ENCODE measurements around the gene PRRT2. TPM values are rescaled to one million over a fixed set of nuclear protein-coding genes. Genes with fewer than 3 reads are reported as not detected.
"Not testable (repeated sequence)": the region's sequence is repeated elsewhere in the genome, so short reads cannot be mapped to it uniquely, and the experiment has no call there.

PRRT2 gene
- 1 to 10 TPM in 1 of 3 donors, under 1 TPM in 2; 0.56 to 3.7 (median 0.95) TPM for polyA plus RNA-seq

DNA sequence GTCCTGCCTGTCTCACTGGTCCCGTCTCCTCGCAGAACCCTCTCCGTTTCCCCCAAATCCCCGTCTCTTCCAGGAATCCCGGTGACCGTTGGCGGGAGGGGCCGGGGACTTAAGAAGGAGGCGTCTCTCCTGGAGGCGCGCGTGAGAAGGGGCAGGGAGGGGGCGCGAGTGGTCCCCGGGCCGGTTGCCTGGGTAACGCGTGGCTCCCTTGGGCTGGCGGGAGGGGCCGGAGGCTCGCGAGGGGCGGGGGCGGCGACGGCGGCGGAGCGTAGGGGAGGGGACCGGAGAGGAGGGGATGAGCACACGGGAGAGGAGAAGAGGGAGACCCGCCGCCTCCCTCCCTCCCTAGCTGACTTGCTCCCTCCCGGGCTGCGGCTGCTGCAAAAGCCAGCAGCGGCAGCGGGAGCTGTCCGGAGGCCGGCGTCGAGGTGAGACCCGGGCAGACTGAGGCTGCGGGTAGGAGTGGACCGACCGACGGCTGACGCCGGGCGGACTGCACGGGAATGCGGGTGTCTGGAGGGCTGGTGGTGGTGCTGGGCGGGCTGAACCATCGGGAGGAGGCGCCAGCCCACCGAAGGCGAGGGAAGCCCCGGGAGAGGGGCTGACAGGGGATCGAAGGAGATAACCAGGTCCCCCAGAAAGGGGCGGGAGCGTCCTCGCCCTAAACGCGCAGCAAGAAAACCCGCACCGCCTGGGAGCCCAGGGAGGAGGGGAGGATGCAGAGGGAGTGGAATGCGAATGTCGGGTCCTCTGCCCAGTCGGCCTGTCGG lies at the start of gene PRRT2:
Gene PRRT2, plus strand, starts transcription at position 298 of the 770 bp plus-strand sequence. CDS start 862 bp downstream, outside the sequence.
- WGBS, 3 donors = 4 to 5% (median 4%) methylated on average over 57 to 69 of the region's 69 CpGs
- H3K27ac ChIP-seq (ENCODE audit: low read depth, low read length) = no peak within 1 kb of the TSS

- WGBS, 3 donors = 74 to 90% (median 76%) methylated on average over 6 of the region's 6 CpGs
- no peak overlapping the region for H3K27ac ChIP-seq (ENCODE audit: low read depth, low read length)
Measured at GRCh38 chr16:29763326-29763725, 48.7 kb upstream of the PRRT2 start.

DNA sequence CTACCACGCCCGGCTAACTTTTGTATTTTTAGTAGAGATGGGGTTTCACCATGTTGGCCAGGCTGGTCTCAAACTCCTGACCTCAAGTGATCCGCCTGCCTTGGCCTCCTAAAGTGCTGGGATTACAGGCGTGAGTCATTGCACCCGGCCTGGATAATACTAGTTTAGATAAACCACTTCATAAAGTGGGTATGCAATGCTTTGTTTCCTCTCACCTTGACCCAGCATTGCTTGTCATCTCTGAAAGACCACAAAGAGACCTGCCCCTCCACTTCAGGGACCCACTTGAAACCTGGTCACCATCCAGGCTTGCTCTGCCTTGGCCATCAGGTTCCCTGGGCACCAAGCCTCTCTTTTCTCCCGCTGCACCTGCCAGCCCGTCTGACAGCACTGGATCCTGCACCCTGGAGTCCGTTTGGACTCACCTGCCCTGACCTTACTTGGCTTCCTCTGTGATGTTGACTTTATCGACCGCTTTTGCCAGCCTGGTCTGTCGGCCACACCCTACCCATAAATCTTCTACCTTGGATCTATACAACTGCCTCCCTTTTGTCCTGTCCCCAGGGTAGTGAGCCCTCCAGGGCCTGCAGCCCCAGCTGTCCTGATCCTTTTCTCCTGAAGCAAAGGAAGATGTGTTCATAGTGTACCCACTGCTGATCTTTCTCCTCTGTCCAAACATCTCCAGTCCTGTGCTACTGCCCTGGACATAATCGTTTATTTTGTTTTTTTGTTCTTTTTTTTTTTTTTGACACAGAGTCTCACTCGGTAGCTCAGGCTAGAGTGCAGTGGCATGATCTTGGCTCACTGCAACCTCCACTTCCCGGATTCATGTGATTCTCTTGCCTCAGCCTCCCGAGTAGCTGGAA lies 46.6 kb upstream of the PRRT2 start:
- WGBS, 3 donors = 31 to 78% (median 74%) methylated on average over 15 of the region's 15 CpGs
- H3K27ac ChIP-seq (ENCODE audit: low read depth, low read length) = no peak overlapping the region

DNA sequence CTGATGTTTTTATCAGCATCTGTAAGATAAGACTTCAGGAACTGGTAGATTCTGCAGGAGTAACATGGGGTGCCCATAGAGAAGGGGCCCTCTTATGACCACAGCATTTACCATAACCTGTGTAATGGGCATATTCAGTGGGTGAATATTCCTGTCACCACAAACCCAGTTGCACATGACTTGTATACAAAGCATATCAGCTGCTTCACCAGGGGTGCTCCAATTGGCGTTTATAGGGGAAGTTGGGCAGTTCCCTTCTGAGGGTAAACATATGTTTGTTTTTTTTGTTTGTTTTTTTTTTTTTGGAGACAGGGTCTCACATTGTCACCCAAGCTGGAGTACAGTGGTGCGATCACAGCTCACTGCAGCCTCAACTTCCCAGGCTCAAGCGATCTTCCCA lies 45.4 kb upstream of the PRRT2 start:
- no peak overlapping the region for H3K27ac ChIP-seq (ENCODE audit: low read depth, low read length)
- WGBS, 3 donors = 76 to 90% (median 77%) methylated on average over 3 of the region's 3 CpGs

DNA sequence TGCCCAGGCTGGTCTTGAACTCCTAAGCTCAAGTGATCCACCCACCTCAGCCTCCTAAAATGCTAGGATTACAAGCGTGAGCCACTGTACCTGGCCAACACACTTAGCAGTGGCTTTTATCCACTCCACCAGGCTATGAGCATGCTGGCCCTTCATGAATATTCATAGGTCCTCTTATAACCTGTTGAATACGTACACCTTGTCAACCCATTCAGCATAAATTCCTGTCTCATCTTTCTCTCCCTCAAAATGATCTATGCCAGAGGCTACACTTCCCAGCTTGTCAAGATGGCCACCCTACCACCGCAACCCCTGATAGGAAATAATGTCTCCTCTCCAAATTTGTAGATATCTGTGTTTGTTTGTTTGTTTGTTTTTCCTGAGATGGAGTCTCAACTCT lies 44.9 kb upstream of the PRRT2 start:
- H3K27ac ChIP-seq (ENCODE audit: low read depth, low read length) = no peak overlapping the region
- 92 to 95% (median 93%) methylated on average over 3 of the region's 3 CpGs for WGBS, 3 donors

DNA sequence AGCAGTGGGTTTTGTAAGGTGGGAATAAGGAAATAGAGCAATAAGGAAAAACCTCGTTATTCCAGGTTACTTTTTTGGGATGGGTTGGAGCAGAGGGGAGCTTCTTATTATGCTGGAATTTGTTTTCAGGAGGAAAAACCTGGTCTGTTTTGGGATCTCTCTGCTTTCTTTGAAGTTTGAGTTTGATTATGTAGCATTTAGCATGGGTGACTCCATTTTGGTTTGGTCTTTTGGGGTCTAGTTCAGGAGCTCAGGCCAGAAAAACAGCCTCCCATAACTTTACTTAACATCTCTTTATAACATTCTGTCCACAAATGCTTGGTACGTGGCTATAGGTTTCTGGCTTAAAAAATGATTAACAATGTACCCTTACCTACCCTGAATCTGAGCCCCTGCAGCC lies 42.5 kb upstream of the PRRT2 start:
- H3K27ac ChIP-seq (ENCODE audit: low read depth, low read length) = no peak overlapping the region
- 82 to 96% (median 82%) methylated on average over 2 of the region's 2 CpGs for WGBS, 3 donors

GRCh38 chr16:29770250-29770929 lies 41.6 kb upstream of the PRRT2 start:
- WGBS, 3 donors = 67 to 85% (median 67%) methylated on average over 7 of the region's 7 CpGs
- no peak overlapping the region for H3K27ac ChIP-seq (ENCODE audit: low read depth, low read length)

GRCh38 chr16:29772330-29772729 lies 39.7 kb upstream of the PRRT2 start:
- not testable (repeated sequence) for H3K27ac ChIP-seq (ENCODE audit: low read depth, low read length)
- 78 to 85% (median 82%) methylated on average over 7 of the region's 7 CpGs for WGBS, 3 donors

GRCh38 chr16:29774730-29775129 lies 37.3 kb upstream of the PRRT2 start:
- 90 to 95% (median 90%) methylated on average over 5 of the region's 5 CpGs for WGBS, 3 donors
- H3K27ac ChIP-seq (ENCODE audit: low read depth, low read length) = no peak overlapping the region

- 68 to 78% (median 70%) methylated on average over 4 of the region's 4 CpGs for whole genome bisulfite sequencing, 3 donors
- no peak overlapping the region for H3K27ac ChIP-seq (ENCODE audit: low read depth, low read length)
Measured at GRCh38 chr16:29775742-29776408, 36.1 kb upstream of the PRRT2 start.

- H3K27ac ChIP-seq (ENCODE audit: low read depth, low read length) = no peak within 1 kb of the TSS
- WGBS, 3 donors = 73 to 82% (median 77%) methylated on average over 10 of the region's 10 CpGs
Measured at GRCh38 chr16:29777576-29778350, 34.2 kb upstream of the PRRT2 start, which contains the start of gene ZG16. Gene ZG16 (plus strand): TSS chr16:29778256. CDS start chr16:29779267, 1,011 bp downstream.

GRCh38 chr16:29779474-29779873 lies 32.5 kb upstream of the PRRT2 start:
- WGBS, 3 donors = 61 to 72% (median 68%) methylated on average over 10 of the region's 10 CpGs
- H3K27ac ChIP-seq (ENCODE audit: low read depth, low read length) = no peak overlapping the region

DNA sequence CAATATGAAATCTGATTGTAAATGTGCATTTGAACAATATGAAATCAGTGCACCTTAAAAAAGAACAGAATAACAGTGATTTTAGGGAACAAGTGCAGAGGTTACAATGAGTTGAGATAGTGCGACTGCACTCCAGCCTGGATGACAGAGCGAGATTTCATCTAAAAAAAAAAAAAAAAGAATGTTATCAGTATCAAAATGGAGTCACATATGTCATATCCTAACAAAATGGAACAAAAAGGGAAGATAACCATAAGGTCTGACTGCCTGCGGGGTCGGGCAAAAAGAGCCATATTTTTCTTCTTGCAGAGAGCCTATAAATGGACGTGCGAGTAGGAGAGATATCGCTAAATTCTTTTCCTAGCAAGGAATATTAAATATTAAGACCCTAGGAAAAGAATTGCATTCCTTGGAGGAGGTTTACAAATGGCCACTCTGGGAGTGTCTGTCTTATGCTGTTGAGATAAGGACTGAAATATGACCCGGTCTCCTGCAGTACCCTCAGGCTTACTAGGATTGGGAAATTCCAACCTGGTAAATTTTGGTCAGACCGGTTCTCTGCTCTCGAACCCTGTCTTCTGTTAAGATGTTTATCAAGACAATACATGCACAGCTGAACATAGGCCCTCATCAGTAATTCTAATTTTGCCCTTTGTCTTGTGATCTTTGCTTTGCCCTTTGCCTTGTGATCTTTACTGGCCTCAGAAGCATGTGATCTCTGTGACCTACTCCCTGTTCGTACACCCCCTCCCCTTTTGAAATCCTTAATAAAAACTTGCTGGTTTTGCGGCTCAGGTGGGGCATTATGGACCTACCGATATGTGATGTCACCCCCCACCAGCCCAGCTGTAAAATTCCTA lies 28.7 kb upstream of the PRRT2 start:
- not testable (repeated sequence) for H3K27ac ChIP-seq (ENCODE audit: low read depth, low read length)
- 76 to 83% (median 80%) methylated on average over 13 of the region's 13 CpGs for WGBS, 3 donors

DNA sequence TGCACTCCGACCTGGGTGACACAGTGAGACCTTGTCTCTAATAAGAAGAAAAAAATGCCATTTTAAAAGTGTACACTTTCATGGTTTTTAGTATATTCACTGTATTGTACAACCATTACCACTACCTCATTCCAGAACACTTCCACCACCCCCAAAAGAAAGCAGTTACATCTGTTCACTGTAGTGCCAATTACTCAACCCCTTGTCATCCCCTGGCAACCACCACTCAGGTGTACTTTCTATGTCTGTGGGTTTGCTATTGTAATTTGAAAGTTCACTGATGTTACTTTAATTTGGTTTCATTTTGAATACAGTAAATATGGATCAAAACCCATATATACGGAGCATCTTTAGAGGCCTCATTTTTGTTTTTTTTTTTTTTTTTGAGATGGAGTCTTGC lies 27.8 kb upstream of the PRRT2 start:
- WGBS, 3 donors = 93 to 98% (median 94%) methylated on average over 2 of the region's 2 CpGs
- H3K27ac ChIP-seq (ENCODE audit: low read depth, low read length) = no peak overlapping the region

GRCh38 chr16:29784901-29785500 lies 27.0 kb upstream of the PRRT2 start:
- no peak overlapping the region for H3K27ac ChIP-seq (ENCODE audit: low read depth, low read length)
- 11 to 14% (median 14%) methylated on average over 38 of the region's 38 CpGs for WGBS, 3 donors

DNA sequence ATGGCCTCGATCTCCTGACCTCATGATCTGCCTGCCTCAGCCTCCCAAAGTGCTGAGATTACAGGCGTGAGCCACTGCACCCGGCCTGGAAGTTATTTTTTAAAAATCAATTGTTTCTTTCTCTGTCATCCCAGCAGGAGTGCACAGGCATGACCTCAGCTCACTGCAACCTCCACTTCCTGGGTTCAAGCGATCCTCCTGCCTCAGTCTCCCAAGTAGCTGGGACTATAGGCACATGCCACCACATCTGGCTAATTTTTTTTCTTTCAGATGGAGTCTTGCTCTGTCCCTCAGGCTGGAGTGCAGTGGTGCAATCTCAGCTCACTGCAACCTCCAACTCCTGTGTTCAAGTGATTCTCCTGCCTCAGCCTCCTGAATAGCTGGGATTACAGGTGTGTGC lies 24.8 kb upstream of the PRRT2 start:
- H3K27ac ChIP-seq (ENCODE audit: low read depth, low read length) = not testable (repeated sequence)
- WGBS, 3 donors = 83 to 90% (median 90%) methylated on average over 4 of the region's 4 CpGs
